ENCODE data around the gene ZNF22.

ZNF22 gene

GRCh38 chr10:44966816-44967509, 33.8 kb upstream of the ZNF22 start:
- Mint-ChIP-seq H3K36me3 (ENCODE audit: low read depth) (peaks cover 31% of the 10 kb centered on the region), H3K4me1 (peaks cover 72% of the 10 kb centered on the region), H3K27ac (no peak overlapping the region), H3K4me3 (no peak overlapping the region), H3K27me3 (ENCODE audit: low read depth, poor library complexity) (peaks cover 11% of the 10 kb centered on the region), H3K9me3 (no peaks in the 10 kb centered on the region)
- DNase-seq: no peak
- peak; percentile 20 for TF ChIP-seq CTCF (IDR thresholded peaks at IDR 0.05)

GRCh38 chr10:44967616-44968015, 33.1 kb upstream of the ZNF22 start:
- H3K27ac Mint-ChIP-seq: no peak overlapping the region

GRCh38 chr10:44968091-44968490, 32.6 kb upstream of the ZNF22 start:
- Mint-ChIP-seq H3K27me3 (ENCODE audit: low read depth, poor library complexity) (peaks cover 13% of the 10 kb centered on the region), H3K9me3 (no peaks in the 10 kb centered on the region), H3K36me3 (ENCODE audit: low read depth) (peaks cover 34% of the 10 kb centered on the region), H3K27ac (no peak overlapping the region), H3K4me3 (no peak overlapping the region), H3K4me1 (peaks cover 61% of the 10 kb centered on the region)
- no peak for DNase-seq
- TF ChIP-seq CTCF (IDR thresholded peaks at IDR 0.05): no peak

More at GRCh38 chr10:44967616-44968015, 33.1 kb upstream of the ZNF22 start:
- H3K36me3 Mint-ChIP-seq (ENCODE audit: low read depth): peaks cover 34% of the 10 kb centered on the region
- H3K4me3 Mint-ChIP-seq: no peak overlapping the region
- peaks cover 13% of the 10 kb centered on the region for H3K27me3 Mint-ChIP-seq (ENCODE audit: low read depth, poor library complexity)
- H3K9me3 Mint-ChIP-seq: no peaks in the 10 kb centered on the region
- no peak for TF ChIP-seq CTCF (IDR thresholded peaks at IDR 0.05)
- H3K4me1 Mint-ChIP-seq: peaks cover 66% of the 10 kb centered on the region
- no peak for DNase-seq

- H3K9me3 Mint-ChIP-seq: no peaks in the 10 kb centered on the region
- DNase-seq: no peak
- H3K27me3 Mint-ChIP-seq (ENCODE audit: low read depth, poor library complexity): peaks cover 13% of the 10 kb centered on the region
- peaks cover 34% of the 10 kb centered on the region for H3K36me3 Mint-ChIP-seq (ENCODE audit: low read depth)
- H3K4me3 Mint-ChIP-seq: no peak overlapping the region
- H3K4me1 Mint-ChIP-seq: peaks cover 61% of the 10 kb centered on the region
- H3K27ac Mint-ChIP-seq: no peak overlapping the region
- TF ChIP-seq CTCF (IDR thresholded peaks at IDR 0.05): no peak
Observed at GRCh38 chr10:44968500-44969400, 32.0 kb upstream of the ZNF22 start.

- H3K9me3 Mint-ChIP-seq: no peaks in the 10 kb centered on the region
- peaks cover 50% of the 10 kb centered on the region for H3K4me1 Mint-ChIP-seq
- no peak for DNase-seq
- no peak for TF ChIP-seq CTCF (IDR thresholded peaks at IDR 0.05)
- H3K4me3 Mint-ChIP-seq: no peak overlapping the region
- H3K27me3 Mint-ChIP-seq (ENCODE audit: low read depth, poor library complexity): peaks cover 12% of the 10 kb centered on the region
- H3K36me3 Mint-ChIP-seq (ENCODE audit: low read depth): peaks cover 34% of the 10 kb centered on the region
- H3K27ac Mint-ChIP-seq: no peak overlapping the region
Observed at GRCh38 chr10:44969854-44970253, 30.9 kb upstream of the ZNF22 start.

All from nephron progenitor cell (in vitro differentiated cells).